ENCODE data around the gene ITGB5. TPM values are rescaled to one million over a fixed set of nuclear protein-coding genes. Genes with fewer than 3 reads are reported as not detected.

ITGB5 gene
- total and polyA plus RNA-seq, 4 donors: 16.9 to 66.6 (median 48.0) TPM

DNA sequence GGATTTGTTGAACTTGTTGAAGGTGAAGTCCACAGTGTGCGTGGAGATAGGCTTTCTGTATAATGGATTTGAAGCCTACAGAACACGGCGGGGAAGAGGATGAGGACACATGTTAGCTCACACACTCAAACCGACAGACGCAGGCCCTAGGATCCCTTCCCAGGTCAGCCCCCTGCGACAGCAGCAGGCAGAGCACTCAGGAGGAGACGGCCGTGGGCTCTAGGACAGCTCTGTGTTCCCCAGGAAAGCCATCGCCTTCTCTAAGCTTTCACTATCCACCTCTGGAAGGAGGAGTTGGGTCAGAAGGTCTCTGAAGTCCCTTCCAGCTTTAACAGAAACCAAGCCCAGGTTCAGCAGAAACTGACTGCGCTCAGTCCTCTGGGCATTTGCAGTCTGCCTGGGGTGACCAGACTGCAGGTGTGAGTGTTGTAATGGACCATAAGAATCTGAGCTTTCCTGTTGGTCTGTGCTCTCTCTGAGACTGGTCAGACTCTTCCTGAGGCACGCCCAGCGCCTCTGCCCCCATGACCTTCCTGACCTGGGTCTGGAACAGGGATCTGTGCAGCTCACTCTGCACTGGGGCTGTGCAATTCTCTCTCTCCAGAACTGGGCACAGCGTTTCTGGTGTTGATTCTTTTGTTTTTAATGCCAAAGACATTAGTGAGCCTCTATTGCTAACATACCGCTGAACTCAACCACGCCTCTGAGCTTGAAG is 123.4 kb downstream of the ITGB5 start:
- Histone ChIP-seq H3K27ac (ENCODE audit: low read depth in 1 of 2, low read length in 2 of 2) (no peak overlapping the region), H3K27me3 (ENCODE audit: control insufficient read depth in 4 of 4, insufficient read depth in 4 of 4, low read length in 3 of 4) (no peaks in the 10 kb centered on the region), H3K9me3 (ENCODE audit: control insufficient read depth in 4 of 4, low read length in 3 of 4) (no peaks in the 10 kb centered on the region), H3K4me3 (ENCODE audit: low read depth in 1 of 3, low read length in 3 of 3) (no peak overlapping the region), H3K9ac (ENCODE audit: low read depth in 1 of 2, low read length in 2 of 2) (no peak overlapping the region), H3K4me1 (ENCODE audit: control insufficient read depth in 4 of 4, insufficient read depth in 4 of 4, low read length in 3 of 4) (peaks cover 0 to 19% (median 16%) of the 10 kb centered on the region in 4 donors), H3K36me3 (ENCODE audit: control insufficient read depth in 4 of 4, insufficient read depth in 3 of 4, low read depth in 1 of 4, low read length in 3 of 4) (peaks cover 8 to 42% (median 27%) of the 10 kb centered on the region in 4 donors)
- no peak for TF ChIP-seq TAF1 (conservative IDR thresholded peaks at IDR 0.05)
- peak; percentile 11 for TF ChIP-seq NR2F2 (IDR thresholded peaks at IDR 0.05)
- no peak for DNase-seq (ENCODE audit: low spot score)
- WGBS: 90% methylated on average over 15 of the region's 15 CpGs

DNA sequence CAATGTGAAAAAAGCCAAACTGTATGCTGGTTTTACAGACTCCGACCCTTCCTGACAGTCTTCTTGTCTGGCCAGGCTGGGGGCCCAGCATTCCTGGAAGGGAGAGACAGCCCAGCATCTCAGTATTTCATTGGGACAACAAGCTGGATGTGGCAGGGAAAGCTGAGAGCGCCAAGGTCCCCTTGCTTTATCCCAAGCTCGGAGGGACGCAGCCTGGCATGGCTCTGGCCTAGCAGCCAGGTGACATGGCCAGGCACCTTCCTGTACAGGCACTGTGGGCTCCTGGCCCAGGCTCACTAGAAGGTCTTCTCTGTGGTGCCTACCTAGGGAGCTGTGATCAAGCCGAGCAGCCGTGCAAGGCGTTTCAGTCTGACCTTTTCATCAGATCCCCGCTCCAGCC is 124.0 kb downstream of the ITGB5 start:
- peaks cover 0 to 19% (median 16%) of the 10 kb centered on the region in 4 donors for H3K4me1 ChIP-seq (ENCODE audit: control insufficient read depth in 4 of 4, insufficient read depth in 4 of 4, low read length in 3 of 4)
- no peak overlapping the region for H3K4me3 ChIP-seq (ENCODE audit: low read depth in 1 of 3, low read length in 3 of 3)
- DNase-seq (ENCODE audit: low spot score): no peak
- H3K9me3 ChIP-seq (ENCODE audit: control insufficient read depth in 4 of 4, low read length in 3 of 4): no peaks in the 10 kb centered on the region
- WGBS: 89% methylated on average over 8 of the region's 8 CpGs
- TF ChIP-seq, protein P1, sequence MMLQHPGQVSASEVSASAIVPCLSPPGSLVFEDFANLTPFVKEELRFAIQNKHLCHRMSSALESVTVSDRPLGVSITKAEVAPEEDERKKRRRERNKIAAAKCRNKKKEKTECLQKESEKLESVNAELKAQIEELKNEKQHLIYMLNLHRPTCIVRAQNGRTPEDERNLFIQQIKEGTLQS (IDR thresholded peaks at IDR 0.05): no peak
- no peak for TF ChIP-seq RAD21 (IDR thresholded peaks at IDR 0.05)
- no peak for TF ChIP-seq NR2F2 (IDR thresholded peaks at IDR 0.05)
- no peak for TF ChIP-seq SP1 (IDR thresholded peaks at IDR 0.05)
- TF ChIP-seq, protein P2, sequence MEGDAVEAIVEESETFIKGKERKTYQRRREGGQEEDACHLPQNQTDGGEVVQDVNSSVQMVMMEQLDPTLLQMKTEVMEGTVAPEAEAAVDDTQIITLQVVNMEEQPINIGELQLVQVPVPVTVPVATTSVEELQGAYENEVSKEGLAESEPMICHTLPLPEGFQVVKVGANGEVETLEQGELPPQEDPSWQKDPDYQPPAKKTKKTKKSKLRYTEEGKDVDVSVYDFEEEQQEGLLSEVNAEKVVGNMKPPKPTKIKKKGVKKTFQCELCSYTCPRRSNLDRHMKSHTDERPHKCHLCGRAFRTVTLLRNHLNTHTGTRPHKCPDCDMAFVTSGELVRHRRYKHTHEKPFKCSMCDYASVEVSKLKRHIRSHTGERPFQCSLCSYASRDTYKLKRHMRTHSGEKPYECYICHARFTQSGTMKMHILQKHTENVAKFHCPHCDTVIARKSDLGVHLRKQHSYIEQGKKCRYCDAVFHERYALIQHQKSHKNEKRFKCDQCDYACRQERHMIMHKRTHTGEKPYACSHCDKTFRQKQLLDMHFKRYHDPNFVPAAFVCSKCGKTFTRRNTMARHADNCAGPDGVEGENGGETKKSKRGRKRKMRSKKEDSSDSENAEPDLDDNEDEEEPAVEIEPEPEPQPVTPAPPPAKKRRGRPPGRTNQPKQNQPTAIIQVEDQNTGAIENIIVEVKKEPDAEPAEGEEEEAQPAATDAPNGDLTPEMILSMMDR (IDR thresholded peaks at IDR 0.05; ENCODE audit: low read depth, low read length, missing input control): no peak
- TF ChIP-seq GABPA (IDR thresholded peaks at IDR 0.05 in 1 of 2, conservative IDR thresholded peaks at IDR 0.05 in 1 of 2): no peak
- no peak for TF ChIP-seq RXRA (IDR thresholded peaks at IDR 0.05)
- TF ChIP-seq TAF1 (conservative IDR thresholded peaks at IDR 0.05): no peak
- no peak for TF ChIP-seq FOXA1 (IDR thresholded peaks at IDR 0.05)
- TF ChIP-seq, protein P3, sequence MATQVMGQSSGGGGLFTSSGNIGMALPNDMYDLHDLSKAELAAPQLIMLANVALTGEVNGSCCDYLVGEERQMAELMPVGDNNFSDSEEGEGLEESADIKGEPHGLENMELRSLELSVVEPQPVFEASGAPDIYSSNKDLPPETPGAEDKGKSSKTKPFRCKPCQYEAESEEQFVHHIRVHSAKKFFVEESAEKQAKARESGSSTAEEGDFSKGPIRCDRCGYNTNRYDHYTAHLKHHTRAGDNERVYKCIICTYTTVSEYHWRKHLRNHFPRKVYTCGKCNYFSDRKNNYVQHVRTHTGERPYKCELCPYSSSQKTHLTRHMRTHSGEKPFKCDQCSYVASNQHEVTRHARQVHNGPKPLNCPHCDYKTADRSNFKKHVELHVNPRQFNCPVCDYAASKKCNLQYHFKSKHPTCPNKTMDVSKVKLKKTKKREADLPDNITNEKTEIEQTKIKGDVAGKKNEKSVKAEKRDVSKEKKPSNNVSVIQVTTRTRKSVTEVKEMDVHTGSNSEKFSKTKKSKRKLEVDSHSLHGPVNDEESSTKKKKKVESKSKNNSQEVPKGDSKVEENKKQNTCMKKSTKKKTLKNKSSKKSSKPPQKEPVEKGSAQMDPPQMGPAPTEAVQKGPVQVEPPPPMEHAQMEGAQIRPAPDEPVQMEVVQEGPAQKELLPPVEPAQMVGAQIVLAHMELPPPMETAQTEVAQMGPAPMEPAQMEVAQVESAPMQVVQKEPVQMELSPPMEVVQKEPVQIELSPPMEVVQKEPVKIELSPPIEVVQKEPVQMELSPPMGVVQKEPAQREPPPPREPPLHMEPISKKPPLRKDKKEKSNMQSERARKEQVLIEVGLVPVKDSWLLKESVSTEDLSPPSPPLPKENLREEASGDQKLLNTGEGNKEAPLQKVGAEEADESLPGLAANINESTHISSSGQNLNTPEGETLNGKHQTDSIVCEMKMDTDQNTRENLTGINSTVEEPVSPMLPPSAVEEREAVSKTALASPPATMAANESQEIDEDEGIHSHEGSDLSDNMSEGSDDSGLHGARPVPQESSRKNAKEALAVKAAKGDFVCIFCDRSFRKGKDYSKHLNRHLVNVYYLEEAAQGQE (IDR thresholded peaks at IDR 0.05): no peak
- TF ChIP-seq JUND (IDR thresholded peaks at IDR 0.05): no peak
- TF ChIP-seq, protein P4, sequence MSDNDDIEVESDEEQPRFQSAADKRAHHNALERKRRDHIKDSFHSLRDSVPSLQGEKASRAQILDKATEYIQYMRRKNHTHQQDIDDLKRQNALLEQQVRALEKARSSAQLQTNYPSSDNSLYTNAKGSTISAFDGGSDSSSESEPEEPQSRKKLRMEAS (IDR thresholded peaks at IDR 0.05): no peak
- no peak for TF ChIP-seq HNF4G (IDR thresholded peaks at IDR 0.05)
- TF ChIP-seq FOXA2 (IDR thresholded peaks at IDR 0.05): no peak
- TF ChIP-seq EGR1 (IDR thresholded peaks at IDR 0.05; ENCODE audit: low read depth in 2 of 2): no peak
- TF ChIP-seq HNF4A (conservative IDR thresholded peaks at IDR 0.05): no peak
- TF ChIP-seq YY1 (IDR thresholded peaks at IDR 0.05): no peak
- TF ChIP-seq, protein P5, sequence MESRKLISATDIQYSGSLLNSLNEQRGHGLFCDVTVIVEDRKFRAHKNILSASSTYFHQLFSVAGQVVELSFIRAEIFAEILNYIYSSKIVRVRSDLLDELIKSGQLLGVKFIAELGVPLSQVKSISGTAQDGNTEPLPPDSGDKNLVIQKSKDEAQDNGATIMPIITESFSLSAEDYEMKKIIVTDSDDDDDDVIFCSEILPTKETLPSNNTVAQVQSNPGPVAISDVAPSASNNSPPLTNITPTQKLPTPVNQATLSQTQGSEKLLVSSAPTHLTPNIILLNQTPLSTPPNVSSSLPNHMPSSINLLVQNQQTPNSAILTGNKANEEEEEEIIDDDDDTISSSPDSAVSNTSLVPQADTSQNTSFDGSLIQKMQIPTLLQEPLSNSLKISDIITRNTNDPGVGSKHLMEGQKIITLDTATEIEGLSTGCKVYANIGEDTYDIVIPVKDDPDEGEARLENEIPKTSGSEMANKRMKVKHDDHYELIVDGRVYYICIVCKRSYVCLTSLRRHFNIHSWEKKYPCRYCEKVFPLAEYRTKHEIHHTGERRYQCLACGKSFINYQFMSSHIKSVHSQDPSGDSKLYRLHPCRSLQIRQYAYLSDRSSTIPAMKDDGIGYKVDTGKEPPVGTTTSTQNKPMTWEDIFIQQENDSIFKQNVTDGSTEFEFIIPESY (IDR thresholded peaks at IDR 0.05): no peak
- H3K36me3 ChIP-seq (ENCODE audit: control insufficient read depth in 4 of 4, insufficient read depth in 3 of 4, low read depth in 1 of 4, low read length in 3 of 4): peaks cover 8 to 38% (median 22%) of the 10 kb centered on the region in 4 donors
- H3K27ac ChIP-seq (ENCODE audit: low read depth in 1 of 2, low read length in 2 of 2): no peak overlapping the region
- no peaks in the 10 kb centered on the region for H3K27me3 ChIP-seq (ENCODE audit: control insufficient read depth in 4 of 4, insufficient read depth in 4 of 4, low read length in 3 of 4)
- no peak overlapping the region for H3K9ac ChIP-seq (ENCODE audit: low read depth in 1 of 2, low read length in 2 of 2)

Measured in liver (tissue), 9 donors.